MCF 10A (cell line): ENCODE measurements around the gene DLK1. TPM values are rescaled to one million over a fixed set of nuclear protein-coding genes. Genes with fewer than 3 reads are reported as not detected.

Experiments used
- BruUV-seq: library from RNA; stranded (reverse); fragments of 400-500 nt; replicated peaks from 2 replicates; lab custom pipeline; 2021; lab: Mats Ljungman, UMichigan
- CTCF ChIA-PET: fragments of 300-600 bp; sonication (Branson Sonifier 250); formaldehyde crosslinking; extraction: SDS; loops from one replicate; lab custom pipeline; 2021; ENCODE audit warnings: antibody characterized with exemption, inconsistent platforms; lab: Yijun Ruan, JAX
- POLR2A ChIA-PET: fragments of 300-600, 350-650 bp; sonication (Branson Sonifier 250); formaldehyde crosslinking; extraction: SDS; loops from one replicate; lab custom pipeline; 2020; ENCODE audit warnings: antibody characterized with exemption, inconsistent platforms; lab: Yijun Ruan, JAX
- DNase-seq: peaks from one replicate; pipeline ENCODE4 v3.0.0-alpha.2; 2018; ENCODE audit not compliant: unreplicated experiment
- H3K27ac Mint-ChIP-seq: one replicate; pipeline ENCODE4 v1.8.0; 2022; ENCODE audit warnings: mild to moderate bottlenecking, low read depth, mixed read lengths; ENCODE audit not compliant: unreplicated experiment
- H3K27me3 Mint-ChIP-seq: one replicate; pipeline ENCODE4 v1.8.0; 2022; ENCODE audit warnings: mixed read lengths; ENCODE audit not compliant: insufficient read depth, unreplicated experiment
- H3K36me3 Mint-ChIP-seq: one replicate; pipeline ENCODE4 v1.8.0; 2022; ENCODE audit warnings: mild to moderate bottlenecking, moderate library complexity, mixed read lengths; ENCODE audit not compliant: insufficient read depth, unreplicated experiment
- H3K4me1 Mint-ChIP-seq: one replicate; pipeline ENCODE4 v1.8.0; 2022; ENCODE audit warnings: mixed read lengths; ENCODE audit not compliant: insufficient read depth, unreplicated experiment
- H3K4me3 Mint-ChIP-seq: one replicate; pipeline ENCODE4 v1.8.0; 2022; ENCODE audit warnings: mild to moderate bottlenecking, moderate library complexity, mixed read lengths; ENCODE audit not compliant: unreplicated experiment
- H3K9me3 Mint-ChIP-seq: one replicate; pipeline ENCODE4 v1.8.0; 2022; ENCODE audit warnings: mixed read lengths; ENCODE audit not compliant: unreplicated experiment
- CTCF ChIP-seq: fragments of 200-600 bp; IDR thresholded peaks from one replicate; pipeline ENCODE4 v1.8.0; 2022; ENCODE audit warnings: antibody characterized with exemption, mild to moderate bottlenecking; ENCODE audit not compliant: unreplicated experiment
- intact Hi-C: fragments of 100-400 bp; cut with micrococcal nuclease; formaldehyde crosslinking; loops from 2 replicates; pipeline ENCODE4 v1.14.1; 2022
- total RNA-seq: library from RNA; stranded (reverse); gene quantifications from 2 replicates; pipeline ENCODE4 v1.2.3, GENCODE V29; 2022

DLK1 gene
- total RNA-seq, 1 experiment from 2014 or later = not detected

GRCh38 chr14:100727873-100728240 is 1.2 kb downstream of the DLK1 start:
- no peak overlapping the region for H3K4me3 Mint-ChIP-seq
- H3K27ac Mint-ChIP-seq = no peak overlapping the region

GRCh38 chr14:100728962-100729361 is 2.3 kb downstream of the DLK1 start:
- DNase-seq = no peak
- H3K36me3 Mint-ChIP-seq = no peaks in the 10 kb centered on the region
- CTCF ChIA-PET = interaction anchor here (0.6 kb wide), 1 partner anchor 15 kb away, joined by 4 read pairs; no protein-coding TSS in a partner anchor
- intact Hi-C loops = no loop called here
- POLR2A ChIA-PET = interaction anchor here (0.6 kb wide), 1 partner anchor 17 kb away, joined by 3 read pairs; no protein-coding TSS in a partner anchor
- BruUV-seq = no TSS peak
- no peak for TF ChIP-seq CTCF
- H3K27me3 Mint-ChIP-seq = peaks cover 80% of the 10 kb centered on the region
- H3K4me1 Mint-ChIP-seq = no peaks in the 10 kb centered on the region
- H3K27ac Mint-ChIP-seq = no peak overlapping the region
- no peaks in the 10 kb centered on the region for H3K9me3 Mint-ChIP-seq
- H3K4me3 Mint-ChIP-seq = no peak overlapping the region

More at GRCh38 chr14:100727873-100728240, 1.2 kb downstream of the DLK1 start:
- Mint-ChIP-seq H3K9me3 (no peaks in the 10 kb centered on the region), H3K4me1 (no peaks in the 10 kb centered on the region), H3K27me3 (peaks cover 86% of the 10 kb centered on the region), H3K36me3 (no peaks in the 10 kb centered on the region)
- ChIA-PET CTCF (no interaction called here), POLR2A (no interaction called here)
- TF ChIP-seq CTCF = no peak
- BruUV-seq = no TSS peak
- DNase-seq = no peak
- intact Hi-C loops = no loop called here

GRCh38 chr14:100729982-100730381 is 3.3 kb downstream of the DLK1 start:
- H3K27me3 Mint-ChIP-seq = peaks cover 73% of the 10 kb centered on the region
- H3K4me1 Mint-ChIP-seq = no peaks in the 10 kb centered on the region
- intact Hi-C loops = no loop called here
- TF ChIP-seq CTCF = no peak
- CTCF ChIA-PET = no interaction called here
- no TSS peak for BruUV-seq
- no peaks in the 10 kb centered on the region for H3K9me3 Mint-ChIP-seq
- H3K4me3 Mint-ChIP-seq = no peak overlapping the region
- DNase-seq = no peak
- POLR2A ChIA-PET = interaction anchor here (0.6 kb wide), 1 partner anchor 910 kb away, joined by 3 read pairs; no protein-coding TSS in a partner anchor
- no peak overlapping the region for H3K27ac Mint-ChIP-seq
- H3K36me3 Mint-ChIP-seq = no peaks in the 10 kb centered on the region

GRCh38 chr14:100730581-100730980 is 3.9 kb downstream of the DLK1 start:
- ChIA-PET POLR2A (interaction anchor here (0.6 kb wide), 1 partner anchor 910 kb away, joined by 3 read pairs; no protein-coding TSS in a partner anchor), CTCF (no interaction called here)
- Mint-ChIP-seq H3K4me1 (no peaks in the 10 kb centered on the region), H3K4me3 (no peak overlapping the region), H3K36me3 (no peaks in the 10 kb centered on the region), H3K27ac (no peak overlapping the region), H3K9me3 (no peaks in the 10 kb centered on the region), H3K27me3 (peaks cover 69% of the 10 kb centered on the region)
- BruUV-seq = no TSS peak
- DNase-seq = no peak
- intact Hi-C loops = no loop called here
- TF ChIP-seq CTCF = no peak
